ENCODE data around the gene KDM5A. TPM values are rescaled to one million over a fixed set of nuclear protein-coding genes. Genes with fewer than 3 reads are reported as not detected.

The KDM5A gene
- total RNA-seq, 6 experiments from 2014 or later: 10.8 to 31.0 (median 27.9) TPM

GRCh38 chr12:272942-273341, 116.2 kb downstream of the KDM5A start:
- Histone ChIP-seq H3K4me3 (no peak overlapping the region), H3K27ac (no peak overlapping the region), H3K4me1 (no peaks in the 10 kb centered on the region), H3K27me3 (no peaks in the 10 kb centered on the region), H3K36me3 (no peaks in the 10 kb centered on the region), H3K9me3 (no peaks in the 10 kb centered on the region)
- 85% methylated on average over 6 of the region's 6 CpGs for WGBS (ENCODE audit: insufficient coverage, low coverage, low lambda C conversion rate, missing lambda C conversion rate)
- intact Hi-C loops (cut with DNase I): no loop called here
- TF ChIP-seq POLR2A (IDR thresholded peaks at IDR 0.05) (no peak), CTCF (IDR thresholded peaks at IDR 0.05) (no peak)
- DNase-seq (no peak), ATAC-seq (no peak)

GRCh38 chr12:271161-271560, 118.0 kb downstream of the KDM5A start:
- TF ChIP-seq POLR2A (IDR thresholded peaks at IDR 0.05): no peak
- TF ChIP-seq CTCF (IDR thresholded peaks at IDR 0.05): no peak
- Histone ChIP-seq H3K4me3 (no peak overlapping the region), H3K4me1 (no peaks in the 10 kb centered on the region), H3K27ac (no peak overlapping the region), H3K36me3 (no peaks in the 10 kb centered on the region), H3K9me3 (no peaks in the 10 kb centered on the region), H3K27me3 (no peaks in the 10 kb centered on the region)
- ATAC-seq (peak; percentile 25 to 63 (median 38)), DNase-seq (no peak)
- WGBS (ENCODE audit: insufficient coverage, low coverage, low lambda C conversion rate, missing lambda C conversion rate): 59% methylated on average over 4 of the region's 4 CpGs
- intact Hi-C loops (cut with DNase I): no loop called here

- H3K4me1 ChIP-seq: no peaks in the 10 kb centered on the region
- H3K9me3 ChIP-seq: no peaks in the 10 kb centered on the region
- TF ChIP-seq CTCF (IDR thresholded peaks at IDR 0.05) (no peak), POLR2A (IDR thresholded peaks at IDR 0.05) (no peak)
- no peak overlapping the region for H3K4me3 ChIP-seq
- no peak overlapping the region for H3K27ac ChIP-seq
- 30% methylated on average over 3 of the region's 3 CpGs for WGBS (ENCODE audit: insufficient coverage, low coverage, low lambda C conversion rate, missing lambda C conversion rate)
- ATAC-seq (peak in 1 of 4 donors; percentile 30), DNase-seq (no peak)
- H3K36me3 ChIP-seq: no peaks in the 10 kb centered on the region
- H3K27me3 ChIP-seq: no peaks in the 10 kb centered on the region
- intact Hi-C loops (cut with DNase I): no loop called here
Measured at GRCh38 chr12:269191-269590, 119.9 kb downstream of the KDM5A start.

- TF ChIP-seq CTCF (IDR thresholded peaks at IDR 0.05) (no peak), POLR2A (IDR thresholded peaks at IDR 0.05) (no peak)
- Histone ChIP-seq H3K4me1 (no peaks in the 10 kb centered on the region), H3K27ac (no peak overlapping the region), H3K27me3 (no peaks in the 10 kb centered on the region), H3K9me3 (no peaks in the 10 kb centered on the region), H3K36me3 (no peaks in the 10 kb centered on the region), H3K4me3 (no peak overlapping the region)
- intact Hi-C loops (cut with DNase I): no loop called here
- ATAC-seq (peak in 2 of 4 donors; percentile 21 to 28), DNase-seq (no peak)
- 25% methylated on average over 7 of the region's 7 CpGs for WGBS (ENCODE audit: insufficient coverage, low coverage, low lambda C conversion rate, missing lambda C conversion rate)
Measured at GRCh38 chr12:268483-268840, 120.7 kb downstream of the KDM5A start.
